Stimulated activated CD8-positive, alpha-beta memory T cell treated with anti-CD3 and anti-CD28 coated beads, Interleukin-15, amount 100 ng/mL, for 48 hours (primary cell): ENCODE results near the gene GRHL3.

ENCODE experiments used
- DNase-seq, 2 donors: peaks; one replicate each; pipeline ENCODE4 v3.0.0-alpha.2; 2020; ENCODE audit warnings: low read depth in 2 of 2

Gene GRHL3

DNA sequence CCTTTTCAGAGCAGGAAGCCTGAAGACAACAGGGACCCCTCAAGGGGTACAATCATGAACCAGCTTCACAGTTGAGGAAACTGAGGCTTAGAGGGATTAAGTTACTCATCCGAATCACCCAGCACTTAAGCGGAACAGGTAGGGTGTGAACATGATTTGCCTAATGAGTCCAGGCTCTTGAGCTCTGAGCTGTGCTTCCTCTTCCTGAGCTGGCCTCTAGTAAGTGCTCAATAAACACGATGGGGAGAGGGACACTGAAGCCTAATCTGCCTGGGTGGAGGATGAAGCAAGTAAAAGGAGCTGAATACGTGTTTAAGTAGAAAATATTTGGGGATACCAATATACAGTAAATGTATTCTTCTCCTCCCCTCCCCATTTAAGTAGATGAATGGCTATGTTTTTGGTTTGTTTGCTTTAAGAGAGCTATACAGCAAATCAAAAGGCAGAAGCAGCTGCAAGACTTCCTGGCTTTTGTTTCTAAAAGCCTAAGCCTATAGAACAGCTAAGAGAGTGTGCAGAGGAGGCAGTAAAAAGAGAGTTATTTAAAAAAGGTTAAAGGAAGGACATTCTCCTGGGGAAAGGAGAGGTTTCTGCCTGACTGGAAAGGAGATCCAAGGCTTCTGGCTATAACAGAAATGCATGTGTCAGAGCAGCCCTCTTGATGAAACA is 74.0 kb downstream of the GRHL3 start:
- no peak for DNase-seq

DNA sequence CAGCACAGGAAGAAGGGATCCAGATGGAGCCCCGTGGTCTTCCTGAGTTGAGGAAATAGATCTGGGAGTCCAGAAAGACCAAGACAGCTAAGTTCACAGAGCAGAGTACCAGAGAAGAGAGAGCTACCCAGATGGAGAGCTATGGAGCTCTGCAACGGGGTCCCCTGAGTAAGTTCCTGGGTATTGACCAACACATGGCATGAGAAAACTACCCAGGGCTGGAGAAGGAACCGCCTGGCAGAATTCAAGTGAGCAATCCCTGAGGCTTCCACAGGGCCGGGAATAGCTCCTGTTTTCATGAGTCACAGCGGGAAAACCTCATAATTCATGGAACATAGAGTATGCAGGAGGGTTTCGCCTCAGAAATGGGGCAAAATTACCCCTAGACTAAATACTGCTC is 74.7 kb downstream of the GRHL3 start:
- DNase-seq: no peak

DNA sequence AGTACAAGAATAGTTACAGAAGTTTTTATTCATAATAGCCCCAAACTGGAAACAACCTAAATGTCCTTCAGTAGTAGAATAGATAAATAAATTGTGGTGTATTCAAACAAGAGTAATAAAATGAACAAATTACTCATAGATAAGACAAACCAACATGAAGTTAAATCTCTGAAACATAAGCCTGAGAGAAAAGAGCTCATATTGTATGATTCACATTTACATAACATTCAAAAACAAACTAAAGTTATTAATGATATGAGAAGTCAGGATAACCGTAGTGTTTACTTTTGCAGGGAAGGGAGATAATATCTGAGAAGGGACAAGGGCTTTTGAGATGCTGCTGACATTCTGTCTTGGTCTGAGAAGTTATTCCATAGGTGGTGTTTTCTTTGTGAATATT is 80.9 kb downstream of the GRHL3 start:
- DNase-seq: no peak

DNA sequence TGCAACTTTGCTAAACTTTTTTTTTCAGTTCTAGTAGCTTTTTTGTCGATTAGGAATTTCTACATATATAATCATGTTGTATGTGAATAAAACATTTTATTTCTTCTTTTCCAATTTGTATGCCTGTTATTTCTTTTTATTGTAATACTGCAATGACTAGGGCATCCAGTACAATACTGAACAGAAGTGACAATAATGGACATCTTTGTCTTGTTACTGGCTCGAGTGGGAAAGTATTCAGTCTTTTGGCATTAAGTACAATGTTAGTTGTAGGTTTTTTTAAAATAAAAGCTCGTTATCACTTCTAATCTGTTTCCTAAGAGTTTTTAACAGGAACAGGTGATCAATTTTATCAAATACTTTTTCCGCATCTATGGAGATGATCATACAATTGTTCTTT is 84.6 kb downstream of the GRHL3 start:
- DNase-seq: no peak
